Epithelial cell of prostate (primary cell): ENCODE measurements around the gene MGLL.
"Not testable (repeated sequence)": the region's sequence is repeated elsewhere in the genome, so short reads cannot be mapped to it uniquely, and the experiment has no call there.

Experiments
- DNase-seq: peaks from one replicate; pipeline ENCODE4 v3.0.0-alpha.2; 2011; ENCODE audit warnings: low read depth, low spot score
- H3K27ac ChIP-seq: fragments of 450-650 bp; 2 replicates; pipeline ENCODE4 v1.5.1; 2017; ENCODE audit warnings: mild to moderate bottlenecking

MGLL gene

GRCh38 chr3:127670761-127671522 lies 151.4 kb downstream of the MGLL start:
- no peak for DNase-seq
- H3K27ac ChIP-seq, result no peak overlapping the region

DNA sequence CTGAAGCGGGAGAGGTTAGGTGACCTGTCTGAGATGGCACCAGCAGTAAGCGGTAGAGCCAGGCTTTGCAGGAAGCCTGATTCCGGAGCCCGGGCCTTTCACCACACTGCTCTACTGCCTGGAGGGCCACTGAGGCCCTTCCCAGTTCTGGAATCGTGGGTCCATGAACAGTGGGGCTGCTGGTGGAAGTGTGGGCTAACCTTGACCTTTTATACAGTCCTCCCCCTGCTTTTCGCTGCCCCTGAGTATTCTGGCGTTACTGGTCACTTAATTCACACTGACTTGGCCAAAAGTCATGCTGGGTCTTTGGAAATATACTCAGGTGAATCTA lies 152.1 kb downstream of the MGLL start:
- DNase-seq, result no peak
- no peak overlapping the region for H3K27ac ChIP-seq

DNA sequence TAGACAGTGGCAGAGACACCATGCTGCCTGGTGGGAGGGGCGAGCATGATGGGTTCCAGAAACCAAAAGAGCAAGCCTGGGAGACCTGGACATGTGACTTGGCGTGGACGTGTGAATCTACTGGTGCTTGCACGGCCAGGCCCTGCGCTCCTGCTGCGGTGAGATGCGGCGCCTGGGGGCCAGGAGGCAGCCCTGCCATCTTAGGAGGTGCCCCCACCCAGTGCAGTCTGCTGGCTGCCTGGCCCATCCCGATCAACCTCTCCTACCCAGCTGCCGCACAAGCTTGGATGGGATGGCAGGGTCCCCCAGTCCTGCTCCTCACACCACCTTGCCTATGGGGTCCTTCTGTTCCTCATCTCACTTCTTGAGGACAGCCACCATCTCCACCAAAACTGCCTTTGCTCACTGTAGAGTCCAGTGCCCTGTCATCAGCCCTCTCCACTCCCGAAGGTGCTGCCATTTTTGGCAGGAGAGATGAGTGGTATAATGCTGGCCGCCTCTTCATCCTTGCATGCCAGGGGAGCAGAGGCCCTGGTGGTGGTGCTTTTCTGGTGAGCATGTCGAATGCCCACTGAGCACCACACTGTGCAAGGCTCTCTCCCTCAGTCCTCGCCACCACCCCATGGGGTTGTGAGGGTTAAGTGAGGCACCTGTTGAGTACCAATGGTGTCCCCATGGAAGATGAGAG lies 152.6 kb downstream of the MGLL start:
- DNase-seq, result no peak

GRCh38 chr3:127668906-127669305 lies 153.4 kb downstream of the MGLL start:
- DNase-seq, result no peak
- H3K27ac ChIP-seq, result no peak overlapping the region

More for the DNA sequence above, 152.6 kb downstream of the MGLL start:
- no peak overlapping the region for H3K27ac ChIP-seq

DNA sequence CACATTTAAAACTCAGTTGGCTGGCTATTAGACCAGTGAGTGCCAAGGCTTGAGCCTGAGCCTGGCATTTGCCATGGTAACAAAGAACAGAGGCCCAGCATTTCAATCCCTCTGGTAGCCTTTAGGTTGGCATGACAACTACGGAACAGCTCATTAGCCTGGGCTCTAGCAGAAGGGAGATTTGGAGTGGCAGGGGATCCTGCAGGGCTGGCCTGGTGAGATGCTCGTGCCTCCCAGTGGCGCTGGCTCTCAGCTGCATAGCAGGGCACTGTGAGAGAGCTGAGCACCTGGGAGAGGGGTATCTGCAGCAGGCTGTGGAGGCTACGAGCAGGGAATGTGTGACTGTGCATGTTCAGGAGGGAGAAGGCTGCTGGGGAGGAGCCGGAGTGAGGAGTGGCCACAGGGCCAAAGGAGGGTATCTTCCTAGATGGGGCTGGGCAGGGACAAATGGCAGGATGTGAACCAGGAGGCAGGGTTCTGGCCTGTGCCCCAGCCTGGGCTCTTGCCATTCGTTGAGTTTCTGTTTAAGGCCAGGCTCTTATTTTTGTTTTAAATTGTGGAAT lies 155.1 kb downstream of the MGLL start:
- DNase-seq, result no peak
- no peak overlapping the region for H3K27ac ChIP-seq

DNA sequence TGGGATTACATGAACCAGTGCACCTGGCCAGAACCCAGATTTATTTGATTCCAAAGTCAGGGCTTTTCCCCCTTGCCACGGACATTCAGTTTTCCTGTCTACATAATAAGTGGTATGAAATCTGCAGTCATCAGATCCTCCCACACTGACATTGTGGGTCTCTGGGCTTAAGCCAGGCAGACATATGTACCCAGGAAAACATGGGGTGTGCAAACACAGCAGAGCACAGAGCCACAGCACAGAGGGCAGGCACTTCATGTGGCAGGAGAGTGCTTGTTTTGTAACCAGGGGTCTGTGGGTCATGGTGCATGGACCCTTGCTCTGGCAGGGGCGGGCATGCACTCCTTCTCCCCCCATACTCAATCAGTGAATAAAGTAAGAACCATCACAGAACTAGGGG lies 155.6 kb downstream of the MGLL start:
- DNase-seq, result no peak
- no peak overlapping the region for H3K27ac ChIP-seq

- no peak overlapping the region for H3K27ac ChIP-seq
- DNase-seq, result no peak
Measured at GRCh38 chr3:127665586-127665985, 156.7 kb downstream of the MGLL start.

GRCh38 chr3:127665165-127665564 lies 157.2 kb downstream of the MGLL start:
- DNase-seq, result no peak
- H3K27ac ChIP-seq, result no peak overlapping the region

DNA sequence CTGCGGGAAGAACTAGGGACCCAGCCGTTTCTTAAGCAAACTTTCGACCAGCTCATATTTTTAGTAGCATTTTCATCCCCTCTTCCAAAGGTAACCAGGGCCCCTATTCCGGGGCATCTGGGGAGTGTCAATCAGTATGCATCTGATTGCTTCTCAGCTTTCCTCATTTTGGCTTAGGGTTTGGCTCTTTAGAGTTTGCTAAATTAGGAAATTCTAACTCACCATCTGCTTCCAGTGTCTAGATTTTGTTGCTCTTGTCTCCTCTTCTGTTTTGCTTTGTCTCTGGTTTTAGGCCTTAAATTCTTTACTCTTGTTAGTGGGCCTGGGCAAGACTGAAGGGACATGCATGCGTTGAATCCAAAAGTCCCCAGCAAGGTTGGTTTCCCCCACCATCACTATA lies 159.2 kb downstream of the MGLL start:
- no peak for DNase-seq

DNA sequence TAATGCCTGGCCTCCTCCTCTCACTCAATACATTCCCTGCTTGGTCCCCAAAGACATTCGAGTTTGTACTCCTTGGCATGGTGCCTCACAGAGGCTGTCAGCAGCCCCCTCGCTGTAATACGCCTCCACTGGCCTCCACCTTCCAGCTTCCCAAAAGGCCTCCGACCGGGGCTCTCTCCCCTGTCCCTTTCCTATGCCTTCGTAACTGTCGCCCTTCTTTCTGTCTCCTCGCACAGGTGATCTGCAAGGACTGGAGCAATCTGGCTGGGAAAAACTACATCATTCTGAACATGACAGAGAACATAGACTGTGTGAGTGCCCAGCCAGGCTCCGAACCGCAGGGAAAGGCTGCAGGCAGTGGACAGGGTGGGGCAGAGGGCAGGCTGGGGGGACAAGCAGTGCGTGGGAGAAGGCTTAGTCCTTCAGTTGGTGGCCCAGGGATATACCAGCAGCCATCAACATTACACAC lies 160.3 kb downstream of the MGLL start:
- H3K27ac ChIP-seq, result no peak overlapping the region
- no peak for DNase-seq

More for the DNA sequence above, 159.2 kb downstream of the MGLL start:
- H3K27ac ChIP-seq, result no peak overlapping the region

GRCh38 chr3:127661600-127661999 lies 160.7 kb downstream of the MGLL start:
- no peak for DNase-seq
- no peak overlapping the region for H3K27ac ChIP-seq

GRCh38 chr3:127660621-127661251 lies 161.6 kb downstream of the MGLL start:
- no peak overlapping the region for H3K27ac ChIP-seq
- DNase-seq, result no peak

DNA sequence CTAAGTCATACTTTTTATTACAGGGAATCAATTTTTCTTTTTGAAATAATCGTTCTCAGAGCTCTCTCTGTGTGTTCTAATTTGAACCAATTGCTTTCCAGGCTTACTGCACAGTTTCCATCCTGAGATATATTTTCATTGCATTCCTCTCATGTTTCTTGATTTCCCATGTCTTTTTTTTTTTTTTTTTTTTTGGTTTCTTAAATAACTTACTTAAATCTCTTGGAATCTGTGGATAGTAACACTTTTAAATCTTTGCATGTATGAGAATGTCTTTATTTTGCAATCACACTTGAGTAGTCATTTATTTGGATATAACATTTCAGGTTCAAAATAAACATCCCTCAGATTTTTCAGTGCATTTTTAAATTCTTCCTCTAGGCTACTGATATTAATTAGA lies 164.1 kb downstream of the MGLL start:
- DNase-seq, result no peak
- no peak overlapping the region for H3K27ac ChIP-seq

- no peak overlapping the region for H3K27ac ChIP-seq
- DNase-seq, result no peak
Measured at GRCh38 chr3:127656906-127657305, 165.4 kb downstream of the MGLL start.

- H3K27ac ChIP-seq, result no peak overlapping the region
- DNase-seq, result no peak
Measured at GRCh38 chr3:127655641-127656040, 166.7 kb downstream of the MGLL start.

- H3K27ac ChIP-seq, result not testable (repeated sequence)
Measured at GRCh38 chr3:127654993-127655392, 167.3 kb downstream of the MGLL start.

GRCh38 chr3:127654374-127654773 lies 167.9 kb downstream of the MGLL start:
- no peak for DNase-seq
- H3K27ac ChIP-seq, result no peak overlapping the region

More at GRCh38 chr3:127654993-127655392, 167.3 kb downstream of the MGLL start:
- DNase-seq, result not testable (repeated sequence)

- H3K27ac ChIP-seq, result no peak overlapping the region
- no peak for DNase-seq
Measured at GRCh38 chr3:127652246-127652995, 169.9 kb downstream of the MGLL start.

GRCh38 chr3:127651516-127652172 lies 170.7 kb downstream of the MGLL start:
- no peak for DNase-seq
- no peak overlapping the region for H3K27ac ChIP-seq

- no peak overlapping the region for H3K27ac ChIP-seq
- DNase-seq, result no peak
Measured at GRCh38 chr3:127650236-127650635, 172.1 kb downstream of the MGLL start.
